ENCODE results near the gene LEAP2.

DNA sequence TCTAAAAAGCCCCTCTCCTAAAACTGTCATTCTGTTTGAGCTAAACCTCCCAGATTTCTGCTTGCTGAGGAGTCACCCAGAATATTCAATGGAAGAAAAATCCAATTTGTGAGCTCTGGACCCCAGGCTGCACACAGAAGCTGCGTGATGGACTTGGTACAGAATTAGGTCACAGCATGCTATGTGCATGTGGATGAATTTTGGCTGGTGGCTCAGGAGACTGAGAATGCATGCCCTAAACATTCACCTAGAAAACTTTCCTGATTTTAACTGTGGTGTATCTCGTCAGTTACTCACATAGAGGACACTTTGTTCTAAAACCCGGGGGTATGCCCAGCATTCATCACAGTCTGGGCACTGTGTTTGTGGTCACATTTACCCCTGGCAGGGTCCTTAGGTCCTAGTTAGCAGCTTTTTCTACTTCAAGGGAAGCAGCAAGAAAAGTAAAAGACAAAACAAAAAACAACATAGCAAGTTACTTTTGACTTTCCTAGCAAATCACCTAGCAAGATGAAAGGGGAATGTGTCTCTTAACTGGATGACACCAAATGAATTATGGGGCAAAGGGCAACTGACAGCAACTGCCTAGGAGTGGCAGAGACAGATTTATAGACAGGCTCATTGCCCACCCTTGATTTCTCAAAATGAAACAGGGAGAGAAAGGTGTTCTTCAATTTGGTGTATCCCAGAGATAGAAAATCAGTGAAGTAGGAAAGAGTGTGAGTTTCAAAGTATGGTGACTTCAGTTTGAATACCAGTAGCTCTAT is 34.8 kb upstream of the LEAP2 start:
- TF ChIP-seq POLR2A (IDR thresholded peaks at IDR 0.05; ENCODE audit: low read depth, low read length) (no peak), RAD21 (IDR thresholded peaks at IDR 0.05; ENCODE audit: low read length) (no peak), CHD1 (IDR thresholded peaks at IDR 0.05; ENCODE audit: low read depth, low read length) (no peak), CEBPB (IDR thresholded peaks at IDR 0.05; ENCODE audit: low read depth, low read length) (no peak), MAZ (IDR thresholded peaks at IDR 0.05; ENCODE audit: borderline replicate concordance, low read depth, low read length) (no peak), NFE2L2 (IDR thresholded peaks at IDR 0.05; ENCODE audit: low read depth, low read length) (no peak), RFX5 (IDR thresholded peaks at IDR 0.05; ENCODE audit: low read depth, low read length) (no peak), RCOR1 (IDR thresholded peaks at IDR 0.05; ENCODE audit: insufficient replicate concordance, low read length) (no peak), MXI1 (IDR thresholded peaks at IDR 0.05; ENCODE audit: borderline replicate concordance, low read depth, low read length) (no peak), BHLHE40 (IDR thresholded peaks at IDR 0.05; ENCODE audit: low read depth, low read length) (no peak)
- TF ChIP-seq, protein P1, sequence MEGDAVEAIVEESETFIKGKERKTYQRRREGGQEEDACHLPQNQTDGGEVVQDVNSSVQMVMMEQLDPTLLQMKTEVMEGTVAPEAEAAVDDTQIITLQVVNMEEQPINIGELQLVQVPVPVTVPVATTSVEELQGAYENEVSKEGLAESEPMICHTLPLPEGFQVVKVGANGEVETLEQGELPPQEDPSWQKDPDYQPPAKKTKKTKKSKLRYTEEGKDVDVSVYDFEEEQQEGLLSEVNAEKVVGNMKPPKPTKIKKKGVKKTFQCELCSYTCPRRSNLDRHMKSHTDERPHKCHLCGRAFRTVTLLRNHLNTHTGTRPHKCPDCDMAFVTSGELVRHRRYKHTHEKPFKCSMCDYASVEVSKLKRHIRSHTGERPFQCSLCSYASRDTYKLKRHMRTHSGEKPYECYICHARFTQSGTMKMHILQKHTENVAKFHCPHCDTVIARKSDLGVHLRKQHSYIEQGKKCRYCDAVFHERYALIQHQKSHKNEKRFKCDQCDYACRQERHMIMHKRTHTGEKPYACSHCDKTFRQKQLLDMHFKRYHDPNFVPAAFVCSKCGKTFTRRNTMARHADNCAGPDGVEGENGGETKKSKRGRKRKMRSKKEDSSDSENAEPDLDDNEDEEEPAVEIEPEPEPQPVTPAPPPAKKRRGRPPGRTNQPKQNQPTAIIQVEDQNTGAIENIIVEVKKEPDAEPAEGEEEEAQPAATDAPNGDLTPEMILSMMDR (conservative IDR thresholded peaks at IDR 0.05; ENCODE audit: low read depth, low read length): no peak
- TF ChIP-seq, protein P2, sequence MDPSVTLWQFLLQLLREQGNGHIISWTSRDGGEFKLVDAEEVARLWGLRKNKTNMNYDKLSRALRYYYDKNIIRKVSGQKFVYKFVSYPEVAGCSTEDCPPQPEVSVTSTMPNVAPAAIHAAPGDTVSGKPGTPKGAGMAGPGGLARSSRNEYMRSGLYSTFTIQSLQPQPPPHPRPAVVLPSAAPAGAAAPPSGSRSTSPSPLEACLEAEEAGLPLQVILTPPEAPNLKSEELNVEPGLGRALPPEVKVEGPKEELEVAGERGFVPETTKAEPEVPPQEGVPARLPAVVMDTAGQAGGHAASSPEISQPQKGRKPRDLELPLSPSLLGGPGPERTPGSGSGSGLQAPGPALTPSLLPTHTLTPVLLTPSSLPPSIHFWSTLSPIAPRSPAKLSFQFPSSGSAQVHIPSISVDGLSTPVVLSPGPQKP (IDR thresholded peaks at IDR 0.05; ENCODE audit: borderline replicate concordance, low read depth, low read length): no peak
- TF ChIP-seq, protein P3, sequence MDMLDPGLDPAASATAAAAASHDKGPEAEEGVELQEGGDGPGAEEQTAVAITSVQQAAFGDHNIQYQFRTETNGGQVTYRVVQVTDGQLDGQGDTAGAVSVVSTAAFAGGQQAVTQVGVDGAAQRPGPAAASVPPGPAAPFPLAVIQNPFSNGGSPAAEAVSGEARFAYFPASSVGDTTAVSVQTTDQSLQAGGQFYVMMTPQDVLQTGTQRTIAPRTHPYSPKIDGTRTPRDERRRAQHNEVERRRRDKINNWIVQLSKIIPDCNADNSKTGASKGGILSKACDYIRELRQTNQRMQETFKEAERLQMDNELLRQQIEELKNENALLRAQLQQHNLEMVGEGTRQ (IDR thresholded peaks at IDR 0.05; ENCODE audit: low read depth, low read length): no peak
